H54 (cell line): ENCODE measurements around the gene FGF12.
A peak's percentile ranks its signal among the peaks of the same experiment; 100 is the strongest.

Experiments used
- DNase-seq: peaks from one replicate; pipeline ENCODE4 v3.0.0; 2011; ENCODE audit warnings: low spot score, mixed read lengths; ENCODE audit not compliant: insufficient read length
- FAIRE-seq: peaks from 3 replicates; lab custom pipeline; 2011; peaks lifted over from hg19 to GRCh38; lab: Jason Lieb, UNC
- POLR2A ChIP-seq: IDR thresholded peaks from 2 replicates; pipeline ENCODE4 v1.6.1; 2011; ENCODE audit warnings: low read depth, mild to moderate bottlenecking, low read length

FGF12 gene

DNA sequence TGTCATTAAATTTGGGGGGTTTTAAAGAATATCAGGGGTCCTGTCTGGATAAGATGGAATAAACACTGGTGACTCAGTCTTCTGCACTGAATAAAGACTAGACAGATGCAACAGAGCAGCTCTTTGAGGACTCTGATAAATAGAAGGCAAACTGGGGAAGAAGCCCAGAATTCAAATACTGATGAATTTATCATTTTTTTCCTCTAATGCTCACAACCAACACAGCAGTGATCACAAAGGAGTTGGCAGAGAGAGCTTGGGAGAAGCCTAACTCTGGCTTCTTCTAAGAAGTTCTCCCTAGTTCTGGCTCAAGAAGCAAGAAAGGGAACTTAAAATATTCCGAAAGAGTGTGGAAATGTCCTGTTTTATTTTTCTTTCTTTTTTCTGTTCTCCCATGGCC, 597.8 kb downstream of the FGF12 start:
- FAIRE-seq (no peak), DNase-seq (no peak)
- no peak for TF ChIP-seq POLR2A

DNA sequence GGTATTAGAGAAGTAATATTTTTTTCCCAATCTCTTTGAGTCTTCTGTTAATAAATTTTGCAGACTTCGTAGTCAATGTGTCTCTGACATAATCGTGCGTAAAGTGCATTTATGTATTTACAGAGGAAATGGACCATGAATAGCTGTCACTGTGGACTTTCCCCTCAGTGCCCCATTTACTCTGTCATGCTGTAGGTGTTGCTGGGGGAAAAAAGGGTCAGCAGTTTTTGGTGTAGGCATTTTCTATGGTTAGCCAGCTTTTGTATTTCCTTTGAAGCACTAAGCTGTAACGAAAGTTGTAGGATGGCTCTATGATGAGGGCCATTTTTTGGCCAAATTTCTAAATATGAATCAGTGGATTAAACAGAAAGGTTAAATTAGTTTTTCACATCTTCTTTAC, 598.4 kb downstream of the FGF12 start:
- DNase-seq (no peak), FAIRE-seq (no peak)
- no peak for TF ChIP-seq POLR2A

DNA sequence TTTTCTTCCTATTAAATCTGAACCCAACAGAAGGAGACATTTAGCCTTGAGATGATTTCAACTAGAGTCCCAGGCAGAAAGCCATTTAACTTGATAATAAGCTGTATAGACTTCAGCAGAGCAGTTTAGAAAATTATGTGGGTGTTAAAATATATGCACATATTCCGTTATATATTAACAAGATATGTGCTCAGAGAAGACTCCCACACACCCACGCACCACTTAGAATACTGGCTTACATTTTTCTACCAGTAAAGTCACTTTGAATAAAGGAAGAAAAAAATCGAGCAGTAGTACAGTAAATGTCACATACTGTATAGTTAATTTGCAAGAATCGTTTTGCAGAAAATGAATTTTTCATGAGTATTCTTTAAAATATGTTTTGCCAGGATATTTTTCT, 599.3 kb downstream of the FGF12 start:
- DNase-seq (no peak), FAIRE-seq (peak; percentile 23)
- TF ChIP-seq POLR2A: no peak

DNA sequence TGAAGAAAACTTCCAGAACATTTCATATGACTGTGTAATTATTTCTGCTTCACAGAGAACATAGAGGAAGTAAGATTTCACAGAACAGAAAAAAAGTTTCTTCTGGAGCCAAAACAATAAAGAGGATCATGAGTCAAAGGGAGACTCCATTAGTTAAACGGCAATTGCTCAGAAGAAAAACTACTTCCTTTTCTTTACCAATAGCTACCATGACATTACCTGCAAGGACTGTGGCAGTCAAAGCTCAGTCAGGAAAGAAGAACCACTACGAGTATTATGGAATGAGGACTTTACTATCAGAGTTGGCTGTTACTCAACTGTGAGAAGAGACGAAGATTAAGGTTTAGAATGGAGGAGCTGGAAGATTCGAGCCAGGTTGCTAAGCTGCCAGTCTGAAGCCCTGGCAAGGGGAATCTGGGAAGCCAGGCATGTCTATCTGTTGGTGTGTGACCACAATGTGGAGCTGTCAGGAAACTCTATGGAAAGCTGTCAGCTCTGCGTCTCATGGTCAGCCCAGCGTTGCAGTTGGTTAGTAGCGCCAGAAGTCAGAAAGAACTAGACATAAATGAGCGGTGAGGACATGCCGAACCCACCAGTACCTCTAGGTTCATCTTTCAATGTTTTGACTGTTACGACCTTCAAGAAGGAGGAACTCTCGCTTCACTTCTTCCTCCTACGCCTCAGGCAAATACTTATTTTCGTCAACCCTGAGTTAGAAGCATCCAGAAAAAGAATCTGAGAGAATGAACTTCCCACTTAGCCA, 604.3 kb downstream of the FGF12 start:
- no peak for DNase-seq
- no peak for TF ChIP-seq POLR2A
- FAIRE-seq: peak; percentile 52

DNA sequence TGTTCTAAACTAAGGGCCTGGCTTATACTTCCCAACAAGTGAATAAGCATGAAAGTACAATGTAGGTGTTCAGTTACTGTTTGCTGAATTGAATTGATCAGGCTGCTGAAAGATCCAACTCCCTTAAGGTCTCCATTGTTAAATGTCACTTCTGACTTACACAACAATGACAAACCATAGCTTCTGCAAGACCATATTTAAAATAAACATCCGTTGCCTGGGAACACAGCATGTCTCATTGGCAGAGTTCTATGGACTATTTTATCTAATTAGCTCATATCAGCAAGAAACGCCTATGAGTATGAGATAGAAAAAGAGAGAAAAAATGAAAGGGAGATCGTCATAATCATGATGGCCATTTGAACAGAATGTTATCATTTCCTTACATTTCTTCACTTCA, 605.4 kb downstream of the FGF12 start:
- no peak for DNase-seq
- peak; percentile 20 for FAIRE-seq
- TF ChIP-seq POLR2A: no peak

DNA sequence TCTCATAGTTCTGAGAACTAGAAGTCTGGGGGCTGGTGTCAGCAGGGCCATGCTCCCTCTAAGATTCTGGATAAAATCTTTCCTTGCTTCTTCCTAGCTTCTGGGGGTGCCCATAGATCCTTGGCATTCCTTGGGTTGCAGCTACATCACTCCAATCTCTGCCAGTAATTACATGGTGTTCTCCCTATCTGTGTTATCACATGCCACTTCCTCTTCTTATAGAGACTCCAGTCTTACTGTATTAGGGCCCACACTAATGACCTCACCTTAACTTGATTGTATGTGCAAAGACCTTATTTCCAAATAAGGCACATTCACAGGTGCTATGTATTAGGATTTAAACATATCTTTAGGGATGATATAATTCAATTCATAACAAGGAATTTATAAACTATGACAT, 618.5 kb downstream of the FGF12 start:
- DNase-seq: no peak
- no peak for TF ChIP-seq POLR2A
- FAIRE-seq: no peak

DNA sequence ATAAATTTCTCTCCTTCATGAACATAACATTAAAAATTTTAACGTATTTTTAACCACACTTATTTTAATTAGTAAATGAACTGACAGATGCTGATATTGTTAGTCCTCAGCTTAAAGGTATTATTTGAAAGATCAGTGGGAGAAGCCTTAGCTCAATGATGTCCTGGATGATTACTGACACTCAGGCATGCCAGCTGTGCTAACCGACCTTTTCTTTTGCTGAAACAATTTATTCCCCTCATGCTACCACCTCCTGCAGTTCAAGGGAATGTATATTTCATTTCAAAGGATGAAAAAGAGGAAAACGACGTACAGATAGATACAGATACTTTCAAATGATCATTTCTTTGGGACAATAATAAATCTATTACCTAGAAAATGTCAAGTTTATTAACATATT, 620.8 kb downstream of the FGF12 start:
- FAIRE-seq: no peak
- no peak for DNase-seq
- no peak for TF ChIP-seq POLR2A

DNA sequence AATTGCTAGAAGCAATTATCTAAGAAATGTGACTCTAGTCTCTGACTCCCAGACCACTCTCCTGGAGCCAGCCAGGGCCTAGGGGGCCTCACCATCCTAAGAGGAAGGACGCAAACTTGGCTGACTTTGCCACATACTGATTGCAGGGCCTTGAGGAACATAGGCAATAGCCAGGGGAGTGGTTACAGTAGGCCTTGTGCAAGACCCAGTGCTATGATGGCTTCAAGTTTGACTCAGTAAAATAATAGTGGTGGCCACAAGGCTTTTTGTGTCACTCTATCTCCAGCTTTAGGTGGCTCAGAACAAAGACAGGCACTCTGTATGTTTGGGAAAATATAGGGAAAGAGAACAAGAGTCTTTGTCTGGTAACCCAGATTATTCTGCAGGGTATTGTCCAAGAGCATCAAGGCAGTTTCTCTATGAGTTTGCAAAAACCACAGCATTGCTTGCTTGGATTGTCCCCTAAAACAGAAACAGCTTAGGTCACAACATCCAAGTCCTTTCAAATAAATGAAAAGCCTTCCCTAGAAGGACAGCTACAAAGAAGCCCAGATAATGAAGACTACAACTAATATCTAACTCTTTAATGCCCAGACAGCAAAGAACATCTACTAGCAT, 634.8 kb downstream of the FGF12 start:
- DNase-seq (no peak), FAIRE-seq (peak; percentile 87)
- no peak for TF ChIP-seq POLR2A

DNA sequence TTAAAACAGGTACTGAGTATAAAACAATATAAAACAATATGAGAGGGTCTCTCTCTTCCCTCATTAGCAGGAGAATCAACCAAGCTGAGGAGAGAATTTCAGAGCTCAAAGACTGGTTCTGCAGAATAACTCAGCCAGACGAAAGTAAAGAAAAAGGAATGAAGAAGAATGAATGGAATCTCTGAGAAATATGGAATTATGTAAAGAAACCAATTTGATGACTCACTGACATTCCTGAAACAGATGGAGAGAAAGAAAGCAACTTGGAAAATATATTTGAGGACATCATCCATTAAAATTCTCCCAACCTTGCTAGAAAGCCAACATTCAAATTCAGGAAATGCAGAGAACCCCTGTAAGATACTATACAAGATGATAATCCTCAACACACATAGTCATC, 635.5 kb downstream of the FGF12 start:
- DNase-seq (no peak), FAIRE-seq (peak; percentile 88)
- no peak for TF ChIP-seq POLR2A

DNA sequence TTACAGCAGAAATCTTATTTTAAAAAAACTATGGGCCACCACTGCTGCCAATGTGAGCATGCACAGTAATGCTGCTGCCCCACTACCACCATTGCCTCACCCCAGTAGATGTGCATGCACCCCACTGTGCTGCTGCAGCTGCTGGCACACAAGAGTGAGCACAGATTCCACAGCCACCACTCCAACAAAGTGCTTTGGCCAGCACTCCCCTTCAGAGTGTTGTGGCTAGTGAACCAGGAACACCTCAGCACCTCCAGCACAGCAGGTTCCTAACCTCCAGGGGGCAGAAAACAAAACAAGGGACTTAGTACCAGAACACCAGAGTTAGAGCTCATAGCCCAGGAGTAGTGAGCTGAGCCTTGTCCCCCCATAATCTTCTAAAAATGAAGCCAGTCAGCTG, 636.8 kb downstream of the FGF12 start:
- FAIRE-seq (peak; percentile 87), DNase-seq (no peak)
- no peak for TF ChIP-seq POLR2A
